AG09309 (cell line): Measurements from ENCODE around the gene CDH16.

ENCODE experiments used
- DNase-seq: peaks from one replicate; pipeline ENCODE4 v3.0.0-alpha.2; 2010; ENCODE audit warnings: low read depth
- H3K4me3 ChIP-seq: 2 replicates; pipeline ENCODE4 v1.5.1; 2011; ENCODE audit warnings: mild to moderate bottlenecking, low read depth, low read length, moderate library complexity; ENCODE audit not compliant: control insufficient read depth
- TF ChIP-seq, protein P1 (sequence below): IDR thresholded peaks from 2 replicates; pipeline ENCODE4 v1.5.1; 2011; ENCODE audit warnings: mild to moderate bottlenecking, low read depth, low read length, inconsistent platforms; ENCODE audit not compliant: insufficient read depth, control insufficient read depth; ENCODE audit errors: missing control alignments

The CDH16 gene

DNA sequence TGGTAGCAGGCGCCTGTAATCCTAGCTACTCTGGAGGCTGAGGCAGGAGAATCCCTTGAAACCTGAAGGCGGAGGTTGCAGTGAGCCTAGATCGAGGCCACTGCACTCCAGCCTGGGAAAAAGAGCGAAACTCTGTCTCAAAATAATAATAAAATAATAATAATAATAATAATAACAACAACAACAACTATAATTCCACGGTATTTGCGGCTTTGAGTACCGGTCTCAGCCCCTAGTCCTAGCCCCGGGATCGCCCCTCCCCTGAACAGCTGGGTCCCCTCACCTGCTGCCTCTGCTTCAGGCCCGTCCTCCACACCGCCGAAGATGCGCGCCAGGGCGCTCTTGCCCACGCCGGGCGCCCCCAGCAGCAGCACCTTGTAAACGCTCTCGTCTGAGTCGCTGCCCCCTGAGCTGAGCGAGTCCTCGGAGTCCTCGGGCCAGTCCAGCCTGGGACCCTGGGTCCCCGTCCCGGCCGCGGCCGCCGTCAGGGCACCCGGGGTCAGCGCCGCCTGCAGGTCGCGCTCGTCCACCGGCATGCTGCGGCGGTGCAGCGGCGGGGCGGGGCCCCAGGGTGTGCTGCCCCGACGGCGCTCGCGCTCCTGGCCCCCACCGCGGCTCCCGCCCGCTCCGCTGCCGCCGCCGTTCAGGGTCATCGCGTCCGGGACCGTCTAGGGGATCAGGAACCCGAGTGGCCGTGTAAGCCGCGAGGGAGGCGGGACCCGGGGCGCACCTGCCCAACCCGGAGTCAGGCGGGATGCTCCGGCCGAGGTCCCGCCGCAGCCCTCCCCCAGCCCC, 6.0 kb upstream of the CDH16 start:
- peak overlapping the region; percentile 32 for H3K4me3 ChIP-seq
- TF ChIP-seq, protein P1, sequence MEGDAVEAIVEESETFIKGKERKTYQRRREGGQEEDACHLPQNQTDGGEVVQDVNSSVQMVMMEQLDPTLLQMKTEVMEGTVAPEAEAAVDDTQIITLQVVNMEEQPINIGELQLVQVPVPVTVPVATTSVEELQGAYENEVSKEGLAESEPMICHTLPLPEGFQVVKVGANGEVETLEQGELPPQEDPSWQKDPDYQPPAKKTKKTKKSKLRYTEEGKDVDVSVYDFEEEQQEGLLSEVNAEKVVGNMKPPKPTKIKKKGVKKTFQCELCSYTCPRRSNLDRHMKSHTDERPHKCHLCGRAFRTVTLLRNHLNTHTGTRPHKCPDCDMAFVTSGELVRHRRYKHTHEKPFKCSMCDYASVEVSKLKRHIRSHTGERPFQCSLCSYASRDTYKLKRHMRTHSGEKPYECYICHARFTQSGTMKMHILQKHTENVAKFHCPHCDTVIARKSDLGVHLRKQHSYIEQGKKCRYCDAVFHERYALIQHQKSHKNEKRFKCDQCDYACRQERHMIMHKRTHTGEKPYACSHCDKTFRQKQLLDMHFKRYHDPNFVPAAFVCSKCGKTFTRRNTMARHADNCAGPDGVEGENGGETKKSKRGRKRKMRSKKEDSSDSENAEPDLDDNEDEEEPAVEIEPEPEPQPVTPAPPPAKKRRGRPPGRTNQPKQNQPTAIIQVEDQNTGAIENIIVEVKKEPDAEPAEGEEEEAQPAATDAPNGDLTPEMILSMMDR: peak; percentile 18
- no peak for DNase-seq

DNA sequence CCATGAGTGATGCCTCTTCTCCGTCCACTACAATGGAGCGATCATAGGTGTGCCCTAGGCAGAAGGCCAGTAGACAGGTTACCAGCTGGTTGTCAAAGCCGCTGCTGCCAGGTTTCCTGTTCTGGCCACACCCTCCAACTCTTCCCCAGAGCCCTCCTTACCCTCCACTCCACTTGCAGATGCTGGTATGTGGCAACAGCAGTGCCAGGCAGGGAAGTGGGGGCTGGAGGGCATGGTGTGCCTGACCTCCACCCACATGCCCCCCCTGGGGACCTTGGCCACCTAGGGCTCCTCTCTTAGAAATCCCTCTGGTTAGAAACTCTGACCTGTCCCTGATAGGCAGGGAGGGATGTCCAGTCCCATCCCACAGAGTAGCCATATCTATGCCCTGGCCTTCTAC, 5.2 kb upstream of the CDH16 start:
- H3K4me3 ChIP-seq: no peak overlapping the region
- no peak for DNase-seq
- TF ChIP-seq, protein P1: no peak

DNA sequence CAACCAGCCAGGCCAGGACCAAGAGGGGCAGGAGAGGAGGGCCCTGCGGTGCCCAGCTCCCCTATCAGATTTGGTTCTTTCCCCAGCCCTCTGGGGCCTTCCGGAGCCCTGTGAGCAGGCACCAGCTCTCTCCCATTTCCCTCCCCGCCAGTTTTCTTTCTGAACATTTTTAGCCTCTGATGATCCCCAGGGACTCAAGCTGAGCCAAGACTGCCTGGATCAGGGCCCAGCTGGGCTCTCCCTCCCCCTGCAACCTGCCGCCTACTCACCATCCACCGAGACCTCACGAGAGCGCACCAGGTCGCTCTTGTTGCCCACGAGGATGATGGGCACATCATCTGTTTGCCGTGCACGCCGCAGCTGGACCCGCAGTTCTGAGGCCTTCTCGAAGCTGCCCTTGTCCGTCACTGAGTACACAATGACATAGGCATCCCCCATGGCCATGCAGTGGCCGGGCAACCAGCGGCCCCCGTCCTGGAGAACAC, 4.6 kb upstream of the CDH16 start:
- DNase-seq: no peak
- TF ChIP-seq, protein P1: no peak
- H3K4me3 ChIP-seq: no peak overlapping the region

DNA sequence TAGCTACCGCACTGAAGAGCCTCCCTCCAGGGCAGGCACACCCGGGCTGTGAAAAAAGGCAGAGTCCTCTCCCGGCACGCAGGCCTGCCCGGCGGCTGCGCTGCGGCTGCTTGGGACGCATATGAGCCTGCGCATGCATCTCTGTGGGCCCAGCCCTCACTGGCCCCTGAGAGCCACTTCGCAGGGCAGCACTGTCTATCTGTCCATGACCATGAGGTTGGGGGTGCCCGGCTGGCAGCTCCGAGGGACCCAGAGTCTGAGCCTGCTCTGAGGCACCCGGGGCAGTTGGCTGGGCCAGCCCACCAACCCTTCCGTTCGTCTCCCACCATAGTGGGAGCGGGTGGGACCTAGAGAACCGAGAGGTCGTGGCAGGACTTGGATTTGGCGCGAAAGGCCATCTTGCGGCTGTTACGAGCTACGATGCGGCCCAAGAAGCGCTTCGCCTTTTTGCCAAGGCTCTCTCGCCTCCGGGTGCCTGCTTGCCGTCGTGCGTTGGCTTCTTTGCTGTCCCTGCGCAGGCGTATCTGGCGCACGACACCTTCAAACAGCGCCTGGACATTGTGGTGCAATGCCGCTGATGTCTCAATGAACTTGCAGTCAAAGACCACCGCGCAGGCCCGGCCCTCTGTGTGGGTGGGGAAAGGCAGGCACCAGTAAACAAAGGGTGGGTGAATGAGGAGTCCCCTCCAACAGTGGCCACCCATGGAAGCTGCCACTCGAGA, 3.2 kb upstream of the CDH16 start:
- TF ChIP-seq, protein P1: no peak
- H3K4me3 ChIP-seq: no peak overlapping the region
- DNase-seq: no peak

DNA sequence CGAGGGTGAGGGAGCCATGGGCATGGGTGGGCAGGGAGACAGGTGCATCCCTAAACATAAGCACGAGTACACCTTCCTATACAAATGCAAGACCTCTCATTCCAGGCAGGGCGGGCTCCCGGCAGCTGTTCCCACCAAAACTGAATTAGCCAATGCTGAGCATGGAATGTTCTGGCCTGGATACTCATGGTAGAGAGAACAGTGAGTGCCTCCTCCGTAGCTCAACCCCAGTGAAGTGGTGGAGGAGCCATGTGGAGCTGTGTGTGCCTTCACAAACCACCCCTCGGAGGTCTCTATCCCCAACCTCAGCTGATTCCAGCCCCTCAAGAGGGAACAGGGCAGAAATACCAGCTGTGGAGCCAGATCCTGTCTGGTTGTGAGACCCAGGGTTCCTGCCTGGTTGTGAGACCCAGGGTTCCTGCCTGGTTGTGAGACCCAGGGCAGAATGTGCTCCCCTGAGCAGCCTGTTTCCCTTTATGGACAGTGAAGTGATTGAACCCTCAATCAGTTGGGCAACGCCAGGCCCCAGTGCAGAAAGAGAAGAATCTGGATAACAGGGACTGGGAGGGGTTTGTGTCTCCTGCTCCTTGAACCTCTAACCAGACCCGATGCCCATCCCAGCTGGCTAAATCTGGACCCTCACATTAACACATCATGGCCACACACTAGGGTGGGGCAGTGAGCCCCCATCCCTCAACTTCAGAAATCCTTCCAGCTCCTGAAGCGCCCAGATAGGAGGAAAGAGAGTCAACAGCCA, 2.4 kb upstream of the CDH16 start:
- TF ChIP-seq, protein P1: no peak
- H3K4me3 ChIP-seq: no peak overlapping the region
- DNase-seq: no peak

DNA sequence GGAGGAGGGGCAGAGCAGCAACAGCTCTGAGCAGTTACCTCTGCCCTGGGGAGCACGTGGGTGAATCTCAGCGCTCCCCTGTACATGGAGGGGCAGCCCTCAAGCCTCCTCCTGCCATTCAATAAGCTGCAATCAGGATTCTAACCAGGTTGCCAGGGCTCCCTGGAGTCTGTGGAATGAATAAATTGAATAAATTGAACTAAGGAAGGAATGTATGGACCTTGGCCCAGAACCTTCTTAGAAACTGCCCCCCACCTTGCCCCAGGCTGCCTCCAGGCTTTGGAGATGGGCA, 1.6 kb upstream of the CDH16 start:
- TF ChIP-seq, protein P1: no peak
- no peak overlapping the region for H3K4me3 ChIP-seq
- no peak for DNase-seq
